Left lobe of liver (tissue), 2 donors: Measurements from ENCODE around the gene WDSUB1. TPM values are rescaled to one million over a fixed set of nuclear protein-coding genes. Genes with fewer than 3 reads are reported as not detected.

Experiments
- ATAC-seq: fragments of 200-7000 bp; cut with Tn5 transposase; one replicate; pipeline ENCODE4 v1.9.1; 2020; ENCODE audit warnings: mild to moderate bottlenecking, moderate library complexity
- DNase-seq: peaks from one replicate; pipeline ENCODE4 v3.0.0-alpha.2; 2020; ENCODE audit warnings: low spot score
- total RNA-seq: library from RNA; stranded (reverse); gene quantifications from one replicate; pipeline ENCODE4 v1.2.1, GENCODE V29; 2021
- donor health status: DM: no; HTN: no; CAD: no; lungs with moderate emphysema.
- donor health status: DM: no; HTN: yes; CAD: no.

The WDSUB1 gene
- 2.4 TPM for total RNA-seq

GRCh38 chr2:159285929-159286708, at the start of gene WDSUB1:
TSS of gene WDSUB1 (minus strand) at chr2:159286703. CDS start at chr2:159283069, 3,634 bp downstream.
- DNase-seq = peak; percentile 74
- peak; percentile 48 for ATAC-seq

- DNase-seq (no peak), ATAC-seq (peak; percentile 52)
These were observed 40.2 kb upstream of the WDSUB1 start for GRCh38 chr2:159326569-159327255.

- no peak for DNase-seq
- peak; percentile 49 for ATAC-seq
These were observed 35.9 kb upstream of the WDSUB1 start for GRCh38 chr2:159322419-159322818.

DNA sequence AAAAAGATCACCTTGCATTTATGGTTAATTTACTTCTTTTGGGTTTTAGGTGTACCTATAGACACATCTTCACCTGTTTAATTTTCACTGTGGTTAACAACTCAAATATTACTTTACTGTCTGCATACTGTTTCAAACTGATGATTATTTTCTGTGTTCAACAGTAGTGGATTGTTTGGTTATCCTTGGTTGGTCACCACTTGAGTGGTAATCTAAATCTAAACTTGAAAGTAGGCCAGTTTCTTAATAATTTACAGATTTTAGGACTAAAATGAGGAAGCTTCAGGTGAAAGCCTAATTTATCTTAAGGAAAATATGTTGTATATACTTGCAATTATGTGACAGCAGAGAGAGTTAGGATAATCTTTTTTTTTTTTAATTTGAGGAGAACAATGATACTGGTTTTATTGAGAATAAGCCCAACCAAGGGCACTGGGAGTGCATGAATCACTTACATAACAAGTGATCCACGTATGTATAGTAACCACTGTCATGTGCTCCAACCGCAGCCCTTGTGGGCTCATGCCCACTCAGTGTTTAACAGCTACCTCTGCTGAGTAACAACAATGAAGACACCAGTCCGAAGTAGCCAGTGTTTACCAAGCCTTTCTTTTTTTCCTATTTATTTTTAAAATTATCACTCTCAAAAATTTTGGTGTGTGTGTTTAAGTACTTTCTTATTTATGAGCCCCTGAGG, 31.0 kb upstream of the WDSUB1 start:
- no peak for DNase-seq
- no peak for ATAC-seq

DNA sequence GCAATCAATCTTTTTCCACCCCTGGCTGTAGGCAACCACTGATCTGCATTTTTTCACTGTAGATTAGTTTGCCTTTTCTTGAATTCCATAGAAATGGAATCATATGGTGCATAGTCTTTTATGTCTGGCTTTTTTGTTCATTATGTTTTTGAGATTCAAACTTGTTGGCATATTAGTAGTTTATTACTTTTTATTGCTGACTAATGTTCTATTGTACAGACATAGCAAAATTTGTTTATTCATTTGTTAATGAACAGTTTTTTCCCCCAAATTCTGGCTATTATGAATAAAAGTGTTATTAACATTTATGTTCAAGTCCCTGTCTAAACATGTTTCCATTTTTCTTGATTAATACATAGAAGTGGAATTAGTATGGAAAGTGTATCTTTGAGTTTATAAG, 21.4 kb upstream of the WDSUB1 start:
- ATAC-seq = no peak
- no peak for DNase-seq

DNA sequence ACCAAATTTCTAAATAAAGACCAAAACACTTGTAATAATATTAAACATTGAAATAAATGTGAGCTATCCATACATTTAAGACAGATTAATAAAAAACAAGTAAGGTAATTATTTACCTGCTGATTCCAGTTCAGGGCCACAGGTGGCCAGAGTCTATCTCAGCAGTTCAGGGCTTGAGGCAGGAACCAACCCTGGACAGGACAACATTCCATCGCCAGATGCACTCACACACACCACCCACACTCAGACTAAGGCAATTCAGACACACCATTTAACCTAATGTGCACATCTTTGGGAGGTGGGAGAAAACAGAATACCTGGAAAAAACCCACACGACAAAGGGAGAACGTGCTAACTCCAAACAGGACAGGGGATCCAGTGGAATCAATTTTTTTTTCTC, 14.1 kb upstream of the WDSUB1 start:
- DNase-seq = no peak

DNA sequence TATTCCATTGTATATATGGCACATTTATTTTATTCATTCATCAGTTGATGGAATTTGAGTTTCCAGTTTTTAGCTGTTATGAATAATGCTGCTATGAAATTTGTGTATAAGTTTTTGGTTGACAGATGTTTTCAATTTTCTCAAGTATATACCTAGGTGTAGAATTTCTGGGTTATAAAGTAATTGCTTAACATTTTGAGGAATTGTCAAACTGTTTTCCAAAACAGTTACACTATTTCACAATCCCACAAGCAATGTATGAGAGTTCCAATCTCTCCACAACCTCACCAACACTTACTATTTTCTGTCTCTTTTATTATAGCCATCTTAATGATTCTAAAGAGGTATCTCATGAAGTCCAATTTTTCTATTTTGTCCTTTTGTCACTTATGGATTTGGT, 12.5 kb upstream of the WDSUB1 start:
- ATAC-seq (no peak), DNase-seq (no peak)

More for the DNA sequence above, 14.1 kb upstream of the WDSUB1 start:
- no peak for ATAC-seq

DNA sequence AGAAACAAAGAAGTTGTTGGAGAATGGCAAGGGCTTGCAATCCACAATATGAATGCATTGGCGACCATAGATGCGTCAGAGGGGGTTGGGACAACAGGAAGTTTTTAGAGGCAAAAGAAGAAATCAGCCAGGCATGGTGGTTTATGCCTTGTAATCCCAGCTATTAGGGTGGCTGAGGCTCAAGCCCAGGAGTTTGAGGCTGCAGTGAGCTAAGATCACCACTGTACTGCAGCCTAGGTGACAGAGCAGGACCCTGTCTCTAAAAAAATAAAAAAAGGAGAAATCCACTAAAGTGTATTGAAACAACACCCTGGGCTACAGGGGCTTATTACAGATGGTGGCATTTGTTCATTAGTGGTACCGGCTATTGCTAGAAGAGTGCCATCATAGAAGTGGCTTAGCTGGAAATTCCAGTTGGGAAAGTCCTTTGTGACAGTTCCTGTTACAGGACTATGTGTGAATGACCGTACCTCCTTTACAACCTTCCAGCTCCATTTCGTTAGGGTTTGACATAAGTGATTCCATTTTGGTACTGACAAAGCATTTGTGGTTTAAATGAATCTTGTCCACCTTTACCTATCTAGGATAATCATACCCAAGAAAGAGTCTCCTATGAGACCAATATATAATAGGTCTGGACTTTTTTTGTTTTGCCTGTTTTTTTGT, 10.7 kb upstream of the WDSUB1 start:
- ATAC-seq = no peak
- DNase-seq = no peak

DNA sequence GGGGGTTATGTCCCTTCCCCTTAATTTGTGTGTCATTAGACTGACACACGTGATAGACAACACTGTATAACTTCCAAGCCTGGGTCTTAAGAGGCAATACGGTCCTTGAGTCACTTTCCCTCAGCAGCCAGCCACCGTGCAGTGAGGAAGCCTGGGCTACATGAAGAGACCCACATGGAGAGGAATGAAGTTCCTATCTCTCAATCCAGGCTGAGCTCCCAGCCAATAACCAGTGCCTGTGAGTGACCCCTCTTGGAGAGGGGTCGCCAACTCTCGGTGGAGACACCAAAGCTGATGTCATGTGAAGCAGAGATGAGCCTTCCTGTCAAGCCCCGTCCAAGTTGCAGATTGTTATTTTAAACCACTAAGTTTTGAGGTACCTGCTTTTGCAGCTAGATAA, 5.7 kb upstream of the WDSUB1 start:
- DNase-seq (no peak), ATAC-seq (no peak)

- no peak for ATAC-seq
- DNase-seq = no peak
These were observed 3.9 kb upstream of the WDSUB1 start for GRCh38 chr2:159290289-159290907.

DNA sequence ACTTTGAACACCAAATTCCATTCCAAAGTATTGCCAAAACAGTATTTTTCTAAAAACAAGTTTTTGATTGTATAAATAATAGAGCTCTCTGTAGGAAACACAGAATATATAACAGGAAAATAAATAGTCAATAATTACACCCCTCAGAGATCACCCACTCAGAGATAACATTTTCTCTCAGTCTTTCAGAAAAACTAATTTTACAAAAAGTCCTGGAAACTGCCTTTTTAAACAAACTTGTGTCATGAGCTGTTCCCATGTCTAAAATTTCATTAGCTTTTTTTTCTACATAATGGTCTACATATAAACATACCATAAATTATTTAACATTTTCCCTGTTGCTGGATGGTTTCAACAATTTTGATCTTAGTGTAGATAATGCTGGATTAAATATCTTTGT, 1.2 kb upstream of the WDSUB1 start:
- DNase-seq (no peak), ATAC-seq (no peak)

- DNase-seq (peak; percentile 100), ATAC-seq (peak; percentile 98)
These were observed 372 bp upstream of the WDSUB1 start for GRCh38 chr2:159286709-159287441.

DNA sequence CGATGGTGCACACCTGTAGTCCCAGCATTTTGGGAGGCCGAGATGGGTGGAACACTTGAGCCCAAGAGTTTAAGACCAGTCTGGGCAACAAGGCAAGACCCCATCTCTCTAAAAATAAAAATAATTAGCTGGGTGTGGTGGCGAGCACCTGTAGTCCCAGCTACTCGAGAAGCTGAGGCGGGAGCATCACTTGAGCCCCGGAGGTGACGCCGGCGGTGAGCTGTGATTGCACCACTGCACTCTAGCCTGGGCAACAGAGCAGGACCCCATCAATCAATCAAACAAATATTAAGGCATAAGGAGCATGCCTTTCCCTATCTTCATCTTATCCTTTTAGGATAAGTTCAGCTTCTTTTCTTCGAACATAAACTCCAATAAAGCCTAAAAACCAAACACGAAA, 1.1 kb downstream of the WDSUB1 start:
- DNase-seq = no peak
- ATAC-seq = no peak

GRCh38 chr2:159283529-159283928, 3.0 kb downstream of the WDSUB1 start:
- DNase-seq (no peak), ATAC-seq (no peak)

GRCh38 chr2:159281002-159281401, 5.5 kb downstream of the WDSUB1 start:
- DNase-seq (no peak), ATAC-seq (no peak)

- DNase-seq (no peak), ATAC-seq (no peak)
These were observed 6.8 kb downstream of the WDSUB1 start for GRCh38 chr2:159279700-159280099.

GRCh38 chr2:159275111-159275510, 11.4 kb downstream of the WDSUB1 start:
- no peak for DNase-seq
- ATAC-seq = no peak

DNA sequence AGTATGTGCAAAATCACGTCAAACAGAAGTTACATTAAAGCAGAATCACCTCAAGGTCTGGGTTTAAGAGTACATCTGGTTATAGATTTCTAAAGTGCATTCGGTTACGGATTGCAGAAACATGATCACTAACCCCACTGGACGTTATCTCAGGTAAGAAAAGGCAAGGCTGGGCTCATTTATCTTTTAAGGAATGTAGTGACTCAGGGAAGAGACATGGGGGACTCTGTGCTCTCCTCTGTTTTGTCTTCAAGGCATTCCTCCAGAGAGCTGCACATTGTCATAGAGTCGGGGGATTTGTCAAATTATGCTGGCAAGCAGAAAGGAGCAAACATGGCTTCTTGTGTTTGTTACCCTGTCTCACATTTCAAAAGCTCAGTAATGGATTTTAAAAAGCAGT, 14.3 kb downstream of the WDSUB1 start:
- ATAC-seq (no peak), DNase-seq (no peak)

- no peak for DNase-seq
These were observed 15.6 kb downstream of the WDSUB1 start for GRCh38 chr2:159270744-159271379.

GRCh38 chr2:159267921-159268320, 18.6 kb downstream of the WDSUB1 start:
- ATAC-seq (peak; percentile 52), DNase-seq (no peak)

More at GRCh38 chr2:159270744-159271379, 15.6 kb downstream of the WDSUB1 start:
- ATAC-seq = no peak
